ENCODE measurements around the gene USP15. TPM values are rescaled to one million over a fixed set of nuclear protein-coding genes. Genes with fewer than 3 reads are reported as not detected.

The USP15 gene
- total RNA-seq, 2 donors from 2014 or later, result 27.9 to 29.1 TPM

GRCh38 chr12:62301799-62302133, 41.6 kb downstream of the USP15 start:
- peaks cover 12% of the 10 kb centered on the region for H3K27me3 ChIP-seq (ENCODE audit: control insufficient read depth, insufficient read depth, low read length, poor library complexity, severe bottlenecking)
- 100% methylated on average over 1 of the region's 1 CpG; no CpG with 5 or more reads in 1 of the 2 experiments for WGBS, 2 experiments (ENCODE audit: insufficient coverage in 1 of 2, insufficient read length in 1 of 2)
- H3K4me3 ChIP-seq (ENCODE audit: low read length), result no peak overlapping the region
- peaks cover 9% of the 10 kb centered on the region for H3K4me1 Mint-ChIP-seq
- DNase-seq, result no peak
- H3K4me3 Mint-ChIP-seq, result no peak overlapping the region
- H3K27me3 Mint-ChIP-seq (ENCODE audit: insufficient read depth), result peaks cover 7% of the 10 kb centered on the region
- no peak for TF ChIP-seq CTCF (conservative IDR thresholded peaks at IDR 0.05)
- H3K4me1 ChIP-seq (ENCODE audit: control insufficient read depth, insufficient read depth, low read length), result peaks cover under 1% of the 10 kb centered on the region
- no peak overlapping the region for H3K9ac ChIP-seq (ENCODE audit: extremely low read depth, low read length, poor library complexity, severe bottlenecking)
- peaks cover 50% of the 10 kb centered on the region for H3K36me3 Mint-ChIP-seq (ENCODE audit: low read depth)
- no peak overlapping the region for H3K27ac ChIP-seq (ENCODE audit: low read depth, low read length)
- H3K36me3 ChIP-seq (ENCODE audit: control insufficient read depth, insufficient read depth, low read length), result peaks cover 37% of the 10 kb centered on the region
- H3K27ac Mint-ChIP-seq, result no peak overlapping the region
- peaks cover 24% of the 10 kb centered on the region for H3K9me3 Mint-ChIP-seq
- peaks cover 33% of the 10 kb centered on the region for H3K9me3 ChIP-seq (ENCODE audit: control insufficient read depth, low read length)

DNA sequence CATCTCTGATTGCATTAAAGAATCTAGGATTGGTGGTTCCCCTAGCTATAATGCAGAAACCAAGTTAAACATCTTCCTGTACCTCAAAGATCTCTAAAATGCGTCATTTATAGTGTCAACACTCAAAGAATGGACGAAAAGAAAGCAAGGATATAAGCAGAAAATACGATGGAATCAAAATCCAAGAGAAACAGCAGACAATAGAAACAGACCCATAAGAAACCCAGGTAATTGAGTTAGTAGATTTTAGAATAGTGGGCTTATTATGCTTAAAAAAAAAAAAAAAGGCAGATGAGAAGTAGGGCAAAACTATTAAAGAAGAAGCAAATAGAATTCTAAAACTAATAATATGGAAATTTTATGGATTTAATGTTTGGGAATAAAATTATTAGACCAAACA, 44.4 kb downstream of the USP15 start:
- TF ChIP-seq CTCF (conservative IDR thresholded peaks at IDR 0.05), result no peak
- no peak overlapping the region for H3K4me3 Mint-ChIP-seq
- Histone ChIP-seq H3K9me3 (ENCODE audit: control insufficient read depth, low read length) (peaks cover 33% of the 10 kb centered on the region), H3K27ac (ENCODE audit: low read depth, low read length) (no peak overlapping the region), H3K4me3 (ENCODE audit: low read length) (peak overlapping the region; percentile 16), H3K27me3 (ENCODE audit: control insufficient read depth, insufficient read depth, low read length, poor library complexity, severe bottlenecking) (no peaks in the 10 kb centered on the region), H3K4me1 (ENCODE audit: control insufficient read depth, insufficient read depth, low read length) (no peaks in the 10 kb centered on the region), H3K36me3 (ENCODE audit: control insufficient read depth, insufficient read depth, low read length) (peaks cover 43% of the 10 kb centered on the region), H3K9ac (ENCODE audit: extremely low read depth, low read length, poor library complexity, severe bottlenecking) (no peak overlapping the region)
- 96% methylated on average over 3 of the region's 3 CpGs; no CpG with 5 or more reads in 1 of the 2 experiments for WGBS, 2 experiments (ENCODE audit: insufficient coverage in 1 of 2, insufficient read length in 1 of 2)
- H3K27ac Mint-ChIP-seq, result no peak overlapping the region
- peaks cover 22% of the 10 kb centered on the region for H3K9me3 Mint-ChIP-seq
- no peaks in the 10 kb centered on the region for H3K27me3 Mint-ChIP-seq (ENCODE audit: insufficient read depth)
- peaks cover 36% of the 10 kb centered on the region for H3K36me3 Mint-ChIP-seq (ENCODE audit: low read depth)
- no peak for DNase-seq
- H3K4me1 Mint-ChIP-seq, result no peaks in the 10 kb centered on the region

- peaks cover 22% of the 10 kb centered on the region for H3K9me3 Mint-ChIP-seq
- H3K27me3 Mint-ChIP-seq (ENCODE audit: insufficient read depth), result no peaks in the 10 kb centered on the region
- no peaks in the 10 kb centered on the region for H3K4me1 Mint-ChIP-seq
- DNase-seq, result no peak
- no peak overlapping the region for H3K27ac Mint-ChIP-seq
- no peak for TF ChIP-seq CTCF (conservative IDR thresholded peaks at IDR 0.05)
- Histone ChIP-seq H3K27me3 (ENCODE audit: control insufficient read depth, insufficient read depth, low read length, poor library complexity, severe bottlenecking) (no peaks in the 10 kb centered on the region), H3K4me1 (ENCODE audit: control insufficient read depth, insufficient read depth, low read length) (no peaks in the 10 kb centered on the region), H3K4me3 (ENCODE audit: low read length) (no peak overlapping the region), H3K9ac (ENCODE audit: extremely low read depth, low read length, poor library complexity, severe bottlenecking) (no peak overlapping the region), H3K9me3 (ENCODE audit: control insufficient read depth, low read length) (peaks cover 33% of the 10 kb centered on the region), H3K36me3 (ENCODE audit: control insufficient read depth, insufficient read depth, low read length) (peaks cover 43% of the 10 kb centered on the region), H3K27ac (ENCODE audit: low read depth, low read length) (no peak overlapping the region)
- 94 to 95% methylated on average over 6 to 8 of the region's 8 CpGs for WGBS, 2 experiments (ENCODE audit: insufficient coverage in 1 of 2, insufficient read length in 1 of 2)
- peaks cover 35% of the 10 kb centered on the region for H3K36me3 Mint-ChIP-seq (ENCODE audit: low read depth)
- no peak overlapping the region for H3K4me3 Mint-ChIP-seq
Observed at GRCh38 chr12:62305778-62306177, 45.6 kb downstream of the USP15 start.

All from endodermal cell (in vitro differentiated cells).